SK-N-SH treated with all-trans-retinoic acid at 6 μM for 48 hours (cell line): ENCODE results near the gene PLXNB1.
"Not testable (repeated sequence)": the region's sequence is repeated elsewhere in the genome, so short reads cannot be mapped to it uniquely, and the experiment has no call there.

Source experiments
- ATAC-seq: fragments of 200-7000 bp; cut with Tn5 transposase; 3 replicates; pipeline ENCODE4 v1.9.1; 2020; ENCODE audit warnings: mild to moderate bottlenecking, moderate library complexity
- ARNTL ChIP-seq: fragments of 450-650 bp; formaldehyde crosslinking; IDR thresholded peaks from 2 replicates; pipeline ENCODE4 v1.5.0; 2020; ENCODE audit warnings: low read depth, mild to moderate bottlenecking, moderate library complexity, borderline replicate concordance
- CSDC2 ChIP-seq: fragments of 250-450 bp; sonication (Bioruptor Pico); IDR thresholded peaks from 2 replicates; pipeline ENCODE4 v1.5.0; 2020; ENCODE audit warnings: mild to moderate bottlenecking, moderate library complexity
- ESRRG ChIP-seq: fragments of 250-450 bp; sonication (Bioruptor Pico); IDR thresholded peaks from 2 replicates; pipeline ENCODE4 v1.6.1; 2021; ENCODE audit warnings: mild to moderate bottlenecking
- GLIS3 ChIP-seq: fragments of 250-450 bp; sonication (Bioruptor Pico); IDR thresholded peaks from 2 replicates; pipeline ENCODE4 v1.5.0; 2020; ENCODE audit warnings: mild to moderate bottlenecking, moderate library complexity
- OSR1 ChIP-seq: fragments of 250-450 bp; sonication (Bioruptor Pico); IDR thresholded peaks from 2 replicates; pipeline ENCODE4 v1.8.0; 2022; ENCODE audit warnings: moderate library complexity, mild to moderate bottlenecking, inconsistent platforms
- PPARA ChIP-seq: fragments of 250-450 bp; sonication (Bioruptor Pico); IDR thresholded peaks from 2 replicates; pipeline ENCODE4 v1.5.0; 2020; ENCODE audit warnings: mild to moderate bottlenecking, borderline replicate concordance
- RARB ChIP-seq: fragments of 250-450 bp; sonication (Bioruptor Pico); IDR thresholded peaks from 2 replicates; pipeline ENCODE4 v1.8.0; 2021; ENCODE audit warnings: mild to moderate bottlenecking, moderate library complexity
- TCF4 ChIP-seq: fragments of 250-450 bp; sonication (Bioruptor Pico); IDR thresholded peaks from 2 replicates; pipeline ENCODE4 v1.8.0; 2021; ENCODE audit warnings: mild to moderate bottlenecking, moderate library complexity, borderline replicate concordance
- ZFP3 ChIP-seq: fragments of 250-450 bp; sonication (Bioruptor Pico); IDR thresholded peaks from 2 replicates; pipeline ENCODE4 v1.5.0; 2020; ENCODE audit warnings: mild to moderate bottlenecking, moderate library complexity
- ZNF565 ChIP-seq: fragments of 450-650 bp; formaldehyde crosslinking; conservative IDR thresholded peaks from 2 replicates; pipeline ENCODE4 v1.5.0; 2020; ENCODE audit warnings: low read depth, mild to moderate bottlenecking, moderate library complexity
- ZNF70 ChIP-seq: fragments of 450-650 bp; formaldehyde crosslinking; IDR thresholded peaks from 2 replicates; pipeline ENCODE4 v1.5.0; 2020; ENCODE audit warnings: mild to moderate bottlenecking, moderate library complexity
- ZNF8 ChIP-seq: fragments of 450-650 bp; formaldehyde crosslinking; IDR thresholded peaks from 2 replicates; pipeline ENCODE4 v1.5.0; 2020; ENCODE audit warnings: mild to moderate bottlenecking, moderate library complexity
- TF ChIP-seq, protein P1 (sequence below): fragments of 250-450 bp; sonication (Bioruptor Pico); IDR thresholded peaks from 2 replicates; pipeline ENCODE4 v1.5.1; 2021; ENCODE audit warnings: mild to moderate bottlenecking, moderate library complexity
- TF ChIP-seq, protein P2 (sequence below): fragments of 250-450 bp; sonication (Bioruptor Pico); IDR thresholded peaks from 2 replicates; pipeline ENCODE4 v1.5.0; 2020; ENCODE audit warnings: mild to moderate bottlenecking, moderate library complexity
- TF ChIP-seq, protein P3 (sequence below): fragments of 250-450 bp; sonication (Bioruptor Pico); IDR thresholded peaks from 2 replicates; pipeline ENCODE4 v1.8.0; 2020; ENCODE audit warnings: mild to moderate bottlenecking, moderate library complexity, borderline replicate concordance
- TF ChIP-seq, protein P4 (sequence below): fragments of 250-450 bp; sonication (Bioruptor Pico); IDR thresholded peaks from 2 replicates; pipeline ENCODE4 v1.8.0; 2021; ENCODE audit warnings: low read depth, mild to moderate bottlenecking, moderate library complexity, borderline replicate concordance
- TF ChIP-seq, protein P5 (sequence below): fragments of 250-450 bp; sonication (Bioruptor Pico); IDR thresholded peaks from 2 replicates; pipeline ENCODE4 v1.5.1; 2020; ENCODE audit warnings: low read depth, mild to moderate bottlenecking, moderate library complexity

The PLXNB1 gene

DNA sequence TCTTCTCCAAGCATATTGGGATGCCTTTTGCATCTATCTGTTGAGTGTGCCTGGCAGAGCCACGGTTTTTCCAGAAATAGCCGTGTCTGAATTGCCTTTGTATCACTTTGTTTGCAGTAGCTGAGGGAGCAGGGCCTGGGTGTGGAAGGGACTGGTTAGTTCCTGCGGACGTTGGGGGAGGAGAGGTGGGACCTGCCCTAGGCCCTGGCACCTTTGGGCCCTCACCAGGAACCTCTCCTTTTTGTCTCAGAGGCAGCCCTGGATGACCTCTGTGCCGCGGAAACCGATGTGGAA lies 35.3 kb upstream of the PLXNB1 start:
- TF ChIP-seq ESRRG (0 out of 2 replicates have a peak, but pooled peaks have one; percentile 37), ARNTL (CRISPR knock-in tag) (no peak), ZNF70 (no peak), ZNF8 (no peak), ZNF565 (CRISPR knock-in tag) (0 out of 2 replicates have a peak, but pooled peaks have one; percentile 28), ZFP3 (CRISPR knock-in tag) (no peak)
- TF ChIP-seq, protein P1, sequence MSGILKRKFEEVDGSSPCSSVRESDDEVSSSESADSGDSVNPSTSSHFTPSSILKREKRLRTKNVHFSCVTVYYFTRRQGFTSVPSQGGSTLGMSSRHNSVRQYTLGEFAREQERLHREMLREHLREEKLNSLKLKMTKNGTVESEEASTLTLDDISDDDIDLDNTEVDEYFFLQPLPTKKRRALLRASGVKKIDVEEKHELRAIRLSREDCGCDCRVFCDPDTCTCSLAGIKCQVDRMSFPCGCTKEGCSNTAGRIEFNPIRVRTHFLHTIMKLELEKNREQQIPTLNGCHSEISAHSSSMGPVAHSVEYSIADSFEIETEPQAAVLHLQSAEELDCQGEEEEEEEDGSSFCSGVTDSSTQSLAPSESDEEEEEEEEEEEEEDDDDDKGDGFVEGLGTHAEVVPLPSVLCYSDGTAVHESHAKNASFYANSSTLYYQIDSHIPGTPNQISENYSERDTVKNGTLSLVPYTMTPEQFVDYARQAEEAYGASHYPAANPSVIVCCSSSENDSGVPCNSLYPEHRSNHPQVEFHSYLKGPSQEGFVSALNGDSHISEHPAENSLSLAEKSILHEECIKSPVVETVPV: no peak
- TF ChIP-seq, protein P2, sequence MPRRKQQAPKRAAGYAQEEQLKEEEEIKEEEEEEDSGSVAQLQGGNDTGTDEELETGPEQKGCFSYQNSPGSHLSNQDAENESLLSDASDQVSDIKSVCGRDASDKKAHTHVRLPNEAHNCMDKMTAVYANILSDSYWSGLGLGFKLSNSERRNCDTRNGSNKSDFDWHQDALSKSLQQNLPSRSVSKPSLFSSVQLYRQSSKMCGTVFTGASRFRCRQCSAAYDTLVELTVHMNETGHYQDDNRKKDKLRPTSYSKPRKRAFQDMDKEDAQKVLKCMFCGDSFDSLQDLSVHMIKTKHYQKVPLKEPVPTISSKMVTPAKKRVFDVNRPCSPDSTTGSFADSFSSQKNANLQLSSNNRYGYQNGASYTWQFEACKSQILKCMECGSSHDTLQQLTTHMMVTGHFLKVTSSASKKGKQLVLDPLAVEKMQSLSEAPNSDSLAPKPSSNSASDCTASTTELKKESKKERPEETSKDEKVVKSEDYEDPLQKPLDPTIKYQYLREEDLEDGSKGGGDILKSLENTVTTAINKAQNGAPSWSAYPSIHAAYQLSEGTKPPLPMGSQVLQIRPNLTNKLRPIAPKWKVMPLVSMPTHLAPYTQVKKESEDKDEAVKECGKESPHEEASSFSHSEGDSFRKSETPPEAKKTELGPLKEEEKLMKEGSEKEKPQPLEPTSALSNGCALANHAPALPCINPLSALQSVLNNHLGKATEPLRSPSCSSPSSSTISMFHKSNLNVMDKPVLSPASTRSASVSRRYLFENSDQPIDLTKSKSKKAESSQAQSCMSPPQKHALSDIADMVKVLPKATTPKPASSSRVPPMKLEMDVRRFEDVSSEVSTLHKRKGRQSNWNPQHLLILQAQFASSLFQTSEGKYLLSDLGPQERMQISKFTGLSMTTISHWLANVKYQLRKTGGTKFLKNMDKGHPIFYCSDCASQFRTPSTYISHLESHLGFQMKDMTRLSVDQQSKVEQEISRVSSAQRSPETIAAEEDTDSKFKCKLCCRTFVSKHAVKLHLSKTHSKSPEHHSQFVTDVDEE (CRISPR knock-in tag): no peak
- TF ChIP-seq, all 23 proteins: peak for 2
- no peak for ATAC-seq

DNA sequence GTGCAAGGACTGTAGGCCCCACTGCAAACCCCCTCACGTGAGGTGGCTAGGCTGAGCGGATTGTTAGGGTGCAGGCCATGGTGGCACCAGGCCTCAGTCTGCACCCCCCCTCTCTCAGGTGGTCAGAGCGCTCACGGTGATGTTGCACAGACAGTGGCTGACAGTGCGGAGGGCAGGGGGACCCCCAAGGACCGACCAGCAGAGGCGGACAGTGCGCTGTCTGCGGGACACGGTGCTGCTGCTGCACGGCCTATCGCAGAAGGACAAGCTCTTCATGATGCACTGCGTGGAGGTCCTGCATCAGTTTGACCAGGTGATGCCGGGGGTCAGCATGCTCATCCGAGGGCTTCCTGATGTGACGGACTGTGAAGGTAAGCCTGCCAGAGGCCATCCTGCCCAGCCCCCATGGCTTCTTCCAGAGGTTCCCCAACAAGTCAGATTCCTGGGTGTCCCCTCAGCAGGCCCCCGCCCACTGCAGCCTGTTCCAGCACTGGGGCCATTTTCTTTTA lies 34.9 kb upstream of the PLXNB1 start:
- TF ChIP-seq GLIS3 (no peak), ARNTL (CRISPR knock-in tag) (no peak), TCF4 (CRISPR knock-in tag) (no peak), PPARA (no peak), ESRRG (no peak), OSR1 (CRISPR knock-in tag) (no peak), ZNF8 (no peak), CSDC2 (CRISPR knock-in tag) (no peak), ZFP3 (CRISPR knock-in tag) (no peak), RARB (no peak)
- TF ChIP-seq, protein P3, sequence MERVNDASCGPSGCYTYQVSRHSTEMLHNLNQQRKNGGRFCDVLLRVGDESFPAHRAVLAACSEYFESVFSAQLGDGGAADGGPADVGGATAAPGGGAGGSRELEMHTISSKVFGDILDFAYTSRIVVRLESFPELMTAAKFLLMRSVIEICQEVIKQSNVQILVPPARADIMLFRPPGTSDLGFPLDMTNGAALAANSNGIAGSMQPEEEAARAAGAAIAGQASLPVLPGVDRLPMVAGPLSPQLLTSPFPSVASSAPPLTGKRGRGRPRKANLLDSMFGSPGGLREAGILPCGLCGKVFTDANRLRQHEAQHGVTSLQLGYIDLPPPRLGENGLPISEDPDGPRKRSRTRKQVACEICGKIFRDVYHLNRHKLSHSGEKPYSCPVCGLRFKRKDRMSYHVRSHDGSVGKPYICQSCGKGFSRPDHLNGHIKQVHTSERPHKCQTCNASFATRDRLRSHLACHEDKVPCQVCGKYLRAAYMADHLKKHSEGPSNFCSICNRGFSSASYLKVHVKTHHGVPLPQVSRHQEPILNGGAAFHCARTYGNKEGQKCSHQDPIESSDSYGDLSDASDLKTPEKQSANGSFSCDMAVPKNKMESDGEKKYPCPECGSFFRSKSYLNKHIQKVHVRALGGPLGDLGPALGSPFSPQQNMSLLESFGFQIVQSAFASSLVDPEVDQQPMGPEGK (CRISPR knock-in tag): no peak
- TF ChIP-seq, protein P4, sequence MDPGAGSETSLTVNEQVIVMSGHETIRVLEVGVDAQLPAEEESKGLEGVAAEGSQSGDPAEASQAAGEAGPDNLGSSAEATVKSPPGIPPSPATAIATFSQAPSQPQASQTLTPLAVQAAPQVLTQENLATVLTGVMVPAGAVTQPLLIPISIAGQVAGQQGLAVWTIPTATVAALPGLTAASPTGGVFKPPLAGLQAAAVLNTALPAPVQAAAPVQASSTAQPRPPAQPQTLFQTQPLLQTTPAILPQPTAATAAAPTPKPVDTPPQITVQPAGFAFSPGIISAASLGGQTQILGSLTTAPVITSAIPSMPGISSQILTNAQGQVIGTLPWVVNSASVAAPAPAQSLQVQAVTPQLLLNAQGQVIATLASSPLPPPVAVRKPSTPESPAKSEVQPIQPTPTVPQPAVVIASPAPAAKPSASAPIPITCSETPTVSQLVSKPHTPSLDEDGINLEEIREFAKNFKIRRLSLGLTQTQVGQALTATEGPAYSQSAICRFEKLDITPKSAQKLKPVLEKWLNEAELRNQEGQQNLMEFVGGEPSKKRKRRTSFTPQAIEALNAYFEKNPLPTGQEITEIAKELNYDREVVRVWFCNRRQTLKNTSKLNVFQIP (CRISPR knock-in tag): no peak
- TF ChIP-seq, protein P1: no peak
- TF ChIP-seq, protein P5, sequence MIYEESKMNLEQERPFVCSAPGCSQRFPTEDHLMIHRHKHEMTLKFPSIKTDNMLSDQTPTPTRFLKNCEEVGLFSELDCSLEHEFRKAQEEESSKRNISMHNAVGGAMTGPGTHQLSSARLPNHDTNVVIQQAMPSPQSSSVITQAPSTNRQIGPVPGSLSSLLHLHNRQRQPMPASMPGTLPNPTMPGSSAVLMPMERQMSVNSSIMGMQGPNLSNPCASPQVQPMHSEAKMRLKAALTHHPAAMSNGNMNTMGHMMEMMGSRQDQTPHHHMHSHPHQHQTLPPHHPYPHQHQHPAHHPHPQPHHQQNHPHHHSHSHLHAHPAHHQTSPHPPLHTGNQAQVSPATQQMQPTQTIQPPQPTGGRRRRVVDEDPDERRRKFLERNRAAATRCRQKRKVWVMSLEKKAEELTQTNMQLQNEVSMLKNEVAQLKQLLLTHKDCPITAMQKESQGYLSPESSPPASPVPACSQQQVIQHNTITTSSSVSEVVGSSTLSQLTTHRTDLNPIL (CRISPR knock-in tag): no peak

DNA sequence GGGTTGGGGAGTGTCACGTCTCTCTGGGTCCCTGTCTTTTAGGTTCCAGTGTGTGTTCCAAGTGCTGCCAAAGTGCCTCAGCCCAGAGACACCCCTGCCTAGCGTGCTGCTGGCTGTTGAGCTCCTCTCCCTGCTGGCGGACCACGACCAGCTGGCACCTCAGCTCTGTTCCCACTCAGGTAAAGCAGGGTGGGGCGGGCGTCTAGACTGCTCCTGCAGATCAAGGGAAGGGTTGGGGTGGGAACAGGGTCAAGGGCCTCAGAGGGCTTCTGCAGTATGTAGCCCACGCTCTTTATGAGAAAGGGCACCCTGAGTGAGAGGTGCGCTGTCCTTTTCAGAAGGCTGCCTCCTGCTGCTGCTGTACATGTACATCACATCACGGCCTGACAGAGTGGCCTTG lies 33.8 kb upstream of the PLXNB1 start:
- TF ChIP-seq CSDC2 (CRISPR knock-in tag): no peak
- no peak for ATAC-seq

More for the DNA sequence above, 34.9 kb upstream of the PLXNB1 start:
- no peak for ATAC-seq

DNA sequence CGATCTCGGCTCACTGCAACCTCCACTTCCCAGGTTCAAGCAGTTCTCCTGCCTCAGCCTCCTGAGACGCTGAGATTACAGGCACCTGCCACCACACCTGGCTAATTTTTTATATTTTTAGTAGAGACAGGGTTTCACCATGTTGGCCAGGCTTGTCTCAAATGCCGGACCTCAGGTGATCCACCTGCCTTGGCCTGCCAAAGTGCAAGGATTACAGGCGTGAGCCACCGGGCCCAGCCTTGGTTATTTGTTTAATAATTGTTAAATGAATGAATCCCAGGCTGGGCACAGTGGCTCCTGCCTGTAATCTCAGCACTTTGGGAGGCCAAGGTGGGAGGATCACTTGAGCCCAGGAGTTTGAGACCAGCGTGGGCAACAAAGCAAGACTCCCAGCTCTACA lies 31.9 kb upstream of the PLXNB1 start:
- ATAC-seq: not testable (repeated sequence)
